HG02571 (cell line): Measurements from ENCODE around the gene SPEG.

ENCODE experiments used
- ATAC-seq: cut with Tn5 transposase; IDR thresholded peaks from one replicate; pipeline ENCODE4 v1.9.1; 2021; ENCODE audit warnings: mild to moderate bottlenecking, moderate library complexity; ENCODE audit not compliant: unreplicated experiment

Gene SPEG

GRCh38 chr2:219509780-219510511 is 75.3 kb downstream of the SPEG start:
- peak; percentile 66 for ATAC-seq

DNA sequence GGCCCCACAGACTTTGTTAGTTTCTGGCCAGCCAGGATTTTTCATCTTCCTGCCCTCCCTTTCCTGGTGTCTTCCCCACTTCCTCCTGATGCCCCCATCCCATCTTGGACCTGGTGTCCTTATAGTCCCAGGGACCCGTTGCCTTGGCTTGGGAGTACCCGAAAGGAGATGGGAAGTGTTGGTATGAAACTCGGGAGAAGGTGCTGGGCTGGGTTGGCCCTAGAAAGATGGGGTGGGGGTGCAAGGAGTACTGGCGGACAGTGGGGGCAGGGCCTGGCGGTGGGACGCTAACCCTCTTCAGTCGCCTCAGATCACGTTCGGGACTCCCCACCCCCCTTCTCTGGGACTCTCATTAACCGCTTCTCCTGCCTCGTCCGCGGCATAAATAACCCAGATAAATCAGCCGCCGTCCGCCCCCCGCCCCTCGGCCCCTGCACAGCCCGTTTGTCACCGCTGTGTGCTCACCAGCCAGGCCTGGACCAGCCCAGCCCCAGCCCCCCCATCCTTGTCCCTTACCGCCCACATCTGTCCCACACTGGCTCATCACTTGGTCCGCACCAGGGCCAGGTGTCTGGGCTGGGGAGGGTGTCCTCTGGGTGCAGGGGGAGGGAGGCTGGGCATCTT is 76.0 kb downstream of the SPEG start:
- ATAC-seq: no peak

DNA sequence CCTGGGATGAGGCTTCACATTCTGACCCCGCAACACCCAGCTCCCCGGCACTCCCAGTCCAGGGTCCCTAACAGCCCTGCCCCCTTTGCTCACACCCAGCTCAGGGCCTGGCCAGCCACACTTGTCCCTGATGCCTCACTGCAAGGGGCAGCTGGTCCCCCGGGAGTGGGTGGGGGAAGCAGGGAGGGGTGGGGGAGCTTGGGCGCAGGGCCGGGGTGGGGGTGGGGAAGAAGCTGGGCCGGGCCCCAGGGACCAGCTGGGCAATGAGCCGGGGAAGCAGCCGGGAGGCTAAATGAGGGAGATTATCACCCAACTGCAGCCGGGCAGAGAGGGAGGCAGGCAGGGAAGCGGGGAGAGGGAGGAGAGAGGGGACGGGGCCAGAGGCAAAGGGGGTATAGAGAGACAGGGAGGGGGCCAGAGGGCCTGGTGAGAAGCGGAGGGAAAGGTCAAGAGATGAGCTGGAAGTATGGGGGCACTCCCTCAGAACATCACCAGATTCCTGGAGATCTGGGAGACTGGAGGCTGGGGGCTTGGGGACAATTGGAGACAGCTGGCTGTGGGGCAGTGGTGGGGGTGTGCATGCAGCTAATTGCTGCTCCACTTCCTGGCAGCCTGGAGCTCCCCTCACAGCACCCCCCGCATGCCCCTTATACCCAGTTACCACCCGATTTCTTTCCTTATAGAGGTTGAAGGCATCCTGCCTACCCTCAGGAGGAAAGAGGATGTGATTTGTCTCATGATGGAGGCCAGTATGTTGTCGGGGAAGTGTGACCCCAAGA is 77.1 kb downstream of the SPEG start:
- ATAC-seq: no peak

GRCh38 chr2:219512524-219513216 is 78.0 kb downstream of the SPEG start:
- no peak for ATAC-seq

GRCh38 chr2:219513787-219514186 is 79.1 kb downstream of the SPEG start:
- no peak for ATAC-seq

- no peak for ATAC-seq
Observed at GRCh38 chr2:219514196-219514761, 79.6 kb downstream of the SPEG start, which contains the start of gene ASIC4. Gene ASIC4 (plus strand): TSS chr2:219514482. CDS start chr2:219514725, 243 bp downstream.

DNA sequence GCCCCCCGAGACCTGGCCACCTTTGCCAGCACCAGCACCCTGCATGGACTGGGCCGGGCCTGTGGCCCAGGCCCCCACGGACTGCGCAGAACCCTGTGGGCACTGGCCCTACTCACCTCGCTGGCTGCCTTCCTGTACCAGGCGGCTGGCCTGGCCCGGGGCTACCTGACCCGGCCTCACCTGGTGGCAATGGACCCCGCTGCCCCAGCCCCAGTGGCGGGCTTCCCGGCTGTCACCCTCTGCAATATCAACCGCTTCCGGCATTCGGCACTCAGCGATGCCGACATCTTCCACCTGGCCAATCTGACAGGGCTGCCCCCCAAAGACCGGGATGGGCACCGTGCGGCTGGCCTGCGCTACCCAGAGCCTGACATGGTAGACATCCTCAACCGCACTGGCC is 80.2 kb downstream of the SPEG start:
- no peak for ATAC-seq

DNA sequence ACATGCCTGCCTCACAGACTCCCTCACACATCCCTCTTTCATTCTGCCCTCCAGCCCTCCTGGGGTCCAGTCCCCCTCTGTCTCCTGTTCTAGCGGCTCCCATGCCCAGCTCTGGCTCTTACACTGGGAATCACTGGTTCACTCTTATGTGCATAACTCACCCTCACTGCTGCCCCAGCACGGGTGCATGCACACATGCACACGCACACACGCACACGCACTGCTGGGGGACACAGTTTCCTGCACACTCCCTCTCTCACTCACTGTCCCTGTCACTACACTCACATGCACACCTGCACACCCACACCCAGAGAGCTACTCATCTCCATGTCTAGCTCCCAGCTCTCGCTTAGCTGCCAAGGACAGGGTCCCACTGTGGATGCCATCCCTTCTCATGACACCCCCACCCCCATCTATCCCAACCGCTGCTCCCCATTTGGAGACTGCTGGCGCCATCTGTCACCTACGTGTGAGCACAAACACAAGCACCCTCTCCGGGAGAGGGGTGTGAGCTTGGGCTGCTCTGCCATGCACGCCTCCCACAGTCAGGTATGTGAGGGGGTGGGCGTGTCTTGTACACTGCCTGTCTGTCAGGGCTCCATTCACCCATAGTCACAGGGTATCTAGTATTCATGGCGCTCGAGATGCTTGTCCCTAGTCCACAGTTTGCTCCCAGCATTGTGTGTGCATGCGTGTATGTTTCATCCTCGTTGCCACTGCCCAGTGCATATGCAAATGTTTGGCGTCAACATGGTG is 81.4 kb downstream of the SPEG start:
- no peak for ATAC-seq

DNA sequence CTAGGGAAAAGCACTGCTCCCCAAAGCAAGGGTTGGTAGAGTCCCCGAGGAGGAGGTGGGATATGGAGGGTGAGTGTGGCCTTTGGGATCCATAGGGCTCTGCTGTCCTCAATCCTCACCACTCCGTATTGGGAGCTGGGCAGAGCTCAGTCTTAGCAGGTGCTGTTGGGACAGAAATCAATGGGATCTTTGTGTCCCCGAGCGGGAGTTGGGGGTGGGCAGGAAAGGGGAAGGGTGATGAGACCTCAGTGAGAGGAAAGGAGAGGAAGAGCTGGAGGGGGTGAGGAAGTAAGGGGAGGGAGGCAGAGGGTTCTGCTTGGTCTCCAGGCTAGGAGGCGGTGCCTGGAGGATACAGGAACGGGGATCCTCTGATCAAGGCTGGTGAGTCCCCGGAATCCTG is 82.2 kb downstream of the SPEG start:
- no peak for ATAC-seq

DNA sequence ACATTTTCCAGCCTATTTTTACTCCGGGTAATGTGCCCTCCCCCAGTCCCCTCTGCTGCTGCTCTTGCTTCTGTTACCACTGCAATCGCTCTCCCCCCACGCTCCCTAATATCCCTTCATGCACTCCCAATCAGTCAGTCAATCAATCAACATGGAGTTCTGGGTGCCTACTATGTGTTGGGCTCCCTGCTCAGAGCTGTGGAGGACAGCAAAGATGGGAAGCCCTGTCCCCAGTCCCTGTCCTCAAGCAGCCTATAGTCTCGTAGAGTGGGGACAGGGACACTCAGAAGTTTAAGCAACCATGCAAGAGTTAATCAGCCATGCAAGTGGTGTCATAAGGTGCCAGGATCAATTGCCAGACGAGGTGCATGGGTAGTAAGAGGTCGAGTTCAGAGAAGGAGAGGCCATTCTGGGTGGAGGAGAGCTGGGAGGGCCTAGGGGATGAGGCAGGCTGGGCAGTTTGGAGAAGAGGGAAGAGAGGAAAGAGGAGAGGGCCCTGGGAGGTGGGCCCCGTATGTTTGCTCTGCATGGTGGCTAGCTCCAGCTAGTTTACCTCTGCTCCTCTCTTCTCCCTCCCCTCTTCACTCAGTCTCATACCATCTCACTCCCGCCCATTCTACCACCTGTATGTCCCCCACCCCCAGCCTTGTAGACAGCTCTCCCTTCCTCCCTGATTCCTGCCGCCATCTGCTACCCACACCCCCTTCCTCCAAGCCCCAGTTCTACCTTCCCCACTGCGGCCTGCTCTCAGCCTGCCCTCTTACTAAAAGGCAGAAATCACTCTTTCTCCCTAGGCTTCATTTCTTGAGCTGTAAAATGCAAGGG is 83.5 kb downstream of the SPEG start:
- ATAC-seq: no peak

DNA sequence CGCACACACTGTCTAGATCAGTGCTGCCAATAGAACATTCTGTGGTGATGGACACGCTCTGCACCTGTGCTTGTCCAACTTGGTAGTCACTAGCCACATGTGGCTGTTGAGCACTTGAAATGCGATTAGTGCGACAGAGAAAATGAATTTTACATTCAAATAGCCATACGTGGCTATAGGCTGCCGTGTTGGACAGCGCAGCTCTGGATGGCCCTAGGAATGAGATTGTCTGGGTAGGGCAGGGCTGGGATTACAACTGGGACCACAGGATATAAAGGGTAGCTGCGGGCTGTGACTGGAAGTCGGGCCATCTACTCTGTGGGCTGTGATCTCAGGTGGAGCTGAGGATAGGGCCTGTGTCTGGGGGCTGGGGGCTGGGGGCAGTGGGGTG is 84.9 kb downstream of the SPEG start:
- no peak for ATAC-seq

DNA sequence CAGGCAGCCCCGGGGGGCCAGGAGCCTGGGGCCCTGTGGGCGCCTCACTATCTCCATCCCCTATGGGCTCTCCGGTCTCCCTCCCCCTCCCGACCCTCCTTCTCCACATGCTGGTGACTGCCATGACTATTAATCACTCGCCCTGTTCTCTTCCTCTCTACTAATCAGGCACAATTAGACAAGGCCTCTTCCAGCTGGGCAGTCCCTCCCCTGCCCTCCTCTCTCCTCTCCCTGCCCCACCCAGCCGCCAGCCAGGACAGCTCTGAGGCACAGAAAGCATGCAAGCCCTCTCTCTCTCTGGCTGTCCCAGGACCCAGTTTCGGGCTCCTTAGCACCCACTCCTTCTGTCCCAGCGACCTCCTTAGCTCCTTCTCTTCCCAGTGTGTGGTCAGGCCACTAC is 85.4 kb downstream of the SPEG start:
- no peak for ATAC-seq

DNA sequence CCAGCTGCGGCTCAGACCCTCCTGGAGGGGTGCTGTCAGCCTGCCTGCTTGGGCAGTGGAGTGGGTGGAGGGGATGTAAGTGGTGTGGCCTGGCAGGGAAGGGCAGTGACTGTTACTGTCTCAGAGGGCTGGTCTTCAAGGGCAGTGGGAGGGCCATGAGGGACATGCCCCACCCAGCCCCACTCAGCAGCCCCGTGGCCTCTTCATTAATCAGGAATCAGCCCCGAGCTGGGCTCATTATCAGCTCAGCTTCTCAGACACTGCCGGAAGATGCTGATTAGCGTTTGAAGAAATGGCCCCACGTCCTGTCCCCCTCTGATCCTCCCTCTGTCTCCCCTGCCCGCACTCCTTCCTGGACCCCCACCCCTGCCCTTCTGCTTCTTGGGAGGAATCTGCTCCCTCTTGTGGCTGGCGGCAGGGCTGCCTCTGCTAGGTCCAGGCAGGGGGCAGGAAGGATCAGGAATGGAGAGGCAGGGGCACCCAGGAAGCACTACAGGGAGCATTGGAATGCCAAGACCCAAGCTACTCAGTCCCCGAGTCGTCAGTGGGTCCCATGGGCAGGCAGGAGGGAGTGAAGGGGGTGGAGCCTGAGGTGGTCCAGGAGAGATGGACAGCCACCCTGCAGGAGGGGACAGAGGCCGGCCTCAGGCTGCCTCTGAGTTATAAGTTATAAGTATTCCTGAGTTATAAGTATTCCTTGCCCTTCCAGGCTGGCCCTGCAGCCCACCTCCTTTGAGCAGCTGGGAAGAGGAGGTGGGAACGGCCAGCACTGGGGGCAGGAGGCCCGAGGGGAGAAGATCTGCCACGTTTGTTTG is 86.6 kb downstream of the SPEG start:
- ATAC-seq: no peak

DNA sequence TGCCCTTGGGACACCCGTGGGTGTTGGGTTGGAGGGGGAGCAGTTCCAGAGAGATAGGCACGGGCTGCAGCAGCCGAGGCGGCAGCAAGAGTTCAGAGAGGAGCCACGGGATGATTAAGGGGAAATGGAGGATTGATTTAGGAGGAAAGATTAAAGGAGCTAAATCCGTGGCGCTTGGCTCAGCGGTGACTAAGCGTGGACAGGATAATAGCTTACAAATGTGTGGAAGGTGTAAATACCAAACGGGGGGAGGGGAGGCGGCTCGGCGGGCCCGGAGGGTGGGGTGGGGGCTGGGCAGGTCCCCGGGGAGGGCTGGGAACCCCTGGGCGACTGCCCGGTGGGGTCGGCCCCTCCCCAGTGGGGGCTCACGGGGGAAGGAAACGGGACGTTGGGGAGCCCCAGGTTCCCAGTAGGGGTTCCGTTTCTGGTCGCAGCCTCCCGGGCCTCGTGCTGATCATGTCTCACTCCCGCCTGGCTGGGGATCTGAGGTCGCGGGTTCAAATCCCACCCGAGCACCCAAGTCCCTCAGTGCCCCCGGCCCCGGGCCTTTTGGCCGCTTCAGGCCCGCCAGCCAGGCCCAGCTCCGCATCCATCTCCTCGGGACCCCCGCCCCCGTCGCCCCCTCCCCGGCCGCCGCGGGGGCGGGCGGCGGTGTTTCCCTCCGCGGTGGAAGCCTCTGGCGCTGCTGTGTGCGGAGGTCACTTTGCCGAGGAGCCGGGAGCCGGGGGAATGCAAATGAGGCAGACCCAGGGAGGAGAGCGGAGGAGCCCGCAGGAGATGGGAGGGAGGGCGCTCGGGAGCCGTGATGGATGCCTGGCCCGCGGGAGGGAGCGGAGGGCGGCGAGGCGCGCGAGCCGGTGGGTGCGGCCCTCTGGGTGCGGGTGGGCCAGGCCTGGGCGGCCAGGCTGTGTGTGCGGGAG is 87.7 kb downstream of the SPEG start:
- no peak for ATAC-seq

GRCh38 chr2:219523031-219523671 is 88.5 kb downstream of the SPEG start:
- ATAC-seq: no peak

- ATAC-seq: no peak
Observed at GRCh38 chr2:219524817-219525216, 90.2 kb downstream of the SPEG start.
